ENCODE data around the gene GDPGP1. TPM values are rescaled to one million over a fixed set of nuclear protein-coding genes. Genes with fewer than 3 reads are reported as not detected.

GDPGP1 gene
- total and polyA plus RNA-seq, 2 of the 4 experiments (the other 2 are of a cell fraction) = 2.3 to 4.1 TPM

GRCh38 chr15:90191794-90192509 lies 42.1 kb upstream of the GDPGP1 start:
- H2AFZ ChIP-seq (replicated peaks; ENCODE audit: low read length, poor library complexity) = peak overlapping the region; percentile 70
- WGBS, 2 experiments (ENCODE audit: extremely low coverage in 2 of 2, insufficient read length in 1 of 2) = 100% methylated on average over 1 of the region's 7 CpGs; no CpG with 5 or more reads in 1 of the 2 experiments
- H2BK120ac ChIP-seq (ENCODE audit: low read depth, low read length) = no peak overlapping the region; the same call in 1 of the 2 replicates
- peaks cover 0 to 8% of the 10 kb centered on the region in 2 experiments; a peak in 2 of 4 replicates for H3K79me1 ChIP-seq (ENCODE audit: low read depth in 1 of 2, low read length in 2 of 2)
- H2BK15ac ChIP-seq (ENCODE audit: low read depth, low read length) = no peak overlapping the region
- H3K4me1 ChIP-seq (ENCODE audit: control insufficient read depth, insufficient read depth, low read length) = peaks cover 15% of the 10 kb centered on the region
- ChIA-PET POLR2A (ENCODE audit: unreplicated experiment) (interaction anchor here (0.5 to 0.6 kb wide), 2 partner anchors 23 to 40 kb away, joined by 6 to 12 read pairs; no protein-coding TSS in a partner anchor), CTCF (interaction anchor here (0.6 to 0.9 kb wide), 2 partner anchors 10 to 531 kb away, joined by 3 to 4 read pairs; no protein-coding TSS in a partner anchor)
- H3K23ac ChIP-seq (ENCODE audit: low read depth, low read length) = no peak overlapping the region
- no peak overlapping the region for H3K4me2 ChIP-seq (ENCODE audit: low read depth, low read length)
- H2AK9ac ChIP-seq (replicated peaks; ENCODE audit: low read depth, low read length, poor library complexity) = peak overlapping the region; percentile 10
- no peak overlapping the region for H2BK20ac ChIP-seq (ENCODE audit: low read depth, low read length)
- H3K9me3 ChIP-seq (ENCODE audit: control insufficient read depth, insufficient read depth, low read length) = no peaks in the 10 kb centered on the region
- no peaks in the 10 kb centered on the region for H3K36me3 ChIP-seq (ENCODE audit: control insufficient read depth, insufficient read depth, low read length)
- peak overlapping the region; percentile 64; the same call in 1 of the 2 replicates for H4K5ac ChIP-seq (ENCODE audit: low read depth, low read length)
- H3K9me1 ChIP-seq (ENCODE audit: insufficient read depth, low read length) = peaks cover 9% of the 10 kb centered on the region
- H3K56ac ChIP-seq (ENCODE audit: extremely low read depth, insufficient read depth, low read length) = no peak overlapping the region
- no peak overlapping the region for H3K4me3 ChIP-seq (ENCODE audit: insufficient read depth, low read depth, low read length)
- H4K20me1 ChIP-seq (ENCODE audit: insufficient read depth, low read length) = no peaks in the 10 kb centered on the region
- no peak overlapping the region for H3K27ac ChIP-seq (ENCODE audit: insufficient read depth, low read length)
- H3K14ac ChIP-seq (replicated peaks; ENCODE audit: low read depth, low read length) = 0 out of 2 replicates have a peak overlapping the region, but pooled peaks have one; percentile 3
- H4K8ac ChIP-seq (ENCODE audit: low read depth in 2 of 2, low read length in 2 of 2) = peak overlapping the region; percentile 47 to 61; a peak in 2 of 4 replicates
- ATAC-seq (ENCODE audit: low read depth) (peak; percentile 55), DNase-seq (no peak)
- dilution Hi-C loops (cut with HindIII; ENCODE audit: low sequenced_read_pairs, unreplicated experiment) = no loop called here
- in situ Hi-C loops (cut with MboI; ENCODE audit: low sequenced_read_pairs) = no loop called here
- no peak overlapping the region for H3K18ac ChIP-seq (ENCODE audit: low read depth, low read length)
- no peaks in the 10 kb centered on the region for H3K27me3 ChIP-seq (ENCODE audit: control insufficient read depth, insufficient read depth, low read length)
- no TSS peak for BruUV-seq (replicated peaks)
- no peak overlapping the region; the same call in 1 of the 2 replicates for H3K4ac ChIP-seq (ENCODE audit: low read depth, low read length)
- peak overlapping the region; percentile 42; the same call in 1 of the 2 replicates for H2AK5ac ChIP-seq (ENCODE audit: low read depth, low read length)
- no peak overlapping the region for H2BK5ac ChIP-seq (ENCODE audit: low read depth, low read length, poor library complexity, severe bottlenecking)
- peak overlapping the region; percentile 31; the same call in 1 of the 2 replicates for H4K91ac ChIP-seq (ENCODE audit: insufficient read depth, low read depth, low read length)
- no peak for TF ChIP-seq MXI1 (IDR thresholded peaks at IDR 0.05; ENCODE audit: borderline replicate concordance, low read depth, low read length)
- TF ChIP-seq CEBPB (IDR thresholded peaks at IDR 0.05; ENCODE audit: low read depth, low read length) = no peak
- no peak for TF ChIP-seq FOS (IDR thresholded peaks at IDR 0.05; ENCODE audit: low read depth, low read length)
- no peak for TF ChIP-seq MAZ (IDR thresholded peaks at IDR 0.05; ENCODE audit: borderline replicate concordance, low read depth, low read length)
- no peak for TF ChIP-seq RFX5 (IDR thresholded peaks at IDR 0.05; ENCODE audit: low read depth, low read length)
- TF ChIP-seq RAD21 (IDR thresholded peaks at IDR 0.05; ENCODE audit: low read length) = no peak
- no peak for TF ChIP-seq POLR2A (IDR thresholded peaks at IDR 0.05; ENCODE audit: low read depth, low read length)
- TF ChIP-seq NFE2L2 (IDR thresholded peaks at IDR 0.05; ENCODE audit: low read depth, low read length) = no peak
- no peak overlapping the region for H3K9ac ChIP-seq (ENCODE audit: low read depth, low read length)
- intact Hi-C loops (cut with micrococcal nuclease) = no loop called here
